NCI-H2081 treated with DMSO at 0.1 percent for 48 hours (cell line): ENCODE data around the gene CACFD1.
A peak's percentile ranks its signal among the peaks of the same experiment; 100 is the strongest.

Experiments
- DNase-seq: peaks from one replicate; lab custom pipeline; 2025; lab: John Stamatoyannopoulos, UW

Gene CACFD1

DNA sequence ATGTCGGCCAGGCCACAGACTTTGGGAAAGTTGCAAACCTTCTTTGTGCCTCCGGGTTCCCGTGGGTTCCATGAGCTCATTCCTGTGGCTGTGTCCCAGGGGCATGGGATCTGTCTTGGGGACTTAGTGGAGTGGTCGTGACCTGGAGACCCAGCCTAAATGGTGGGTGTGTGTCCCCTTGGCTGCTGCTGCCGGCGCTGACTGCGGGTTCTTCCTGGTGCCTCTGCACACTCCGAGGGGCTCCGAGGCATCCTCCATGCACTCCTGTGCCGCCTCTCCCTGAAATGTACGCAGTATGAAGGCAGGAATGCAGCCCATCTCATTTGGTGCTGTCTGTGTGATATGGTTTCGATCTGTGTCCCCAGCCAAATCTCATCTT lies 40.1 kb downstream of the CACFD1 start:
- DNase-seq = no peak

DNA sequence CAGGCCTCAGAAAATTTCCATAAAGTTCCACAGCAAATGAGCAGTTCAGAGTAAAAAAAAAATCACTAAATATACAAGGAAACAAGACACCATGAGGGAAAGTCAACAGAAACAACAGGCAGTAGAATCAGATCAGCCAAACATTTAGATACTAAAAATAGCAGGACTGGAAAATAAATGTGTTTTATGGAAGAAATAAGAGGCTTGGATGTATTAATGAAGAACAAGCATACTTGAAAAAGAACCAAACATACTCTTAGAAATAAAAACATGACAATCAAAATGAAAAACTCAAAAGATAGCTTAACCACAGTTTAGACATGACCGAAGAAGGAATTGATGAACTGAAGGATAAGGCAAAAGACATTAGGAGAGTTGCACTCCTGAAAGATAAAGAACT lies 42.3 kb downstream of the CACFD1 start:
- no peak for DNase-seq

DNA sequence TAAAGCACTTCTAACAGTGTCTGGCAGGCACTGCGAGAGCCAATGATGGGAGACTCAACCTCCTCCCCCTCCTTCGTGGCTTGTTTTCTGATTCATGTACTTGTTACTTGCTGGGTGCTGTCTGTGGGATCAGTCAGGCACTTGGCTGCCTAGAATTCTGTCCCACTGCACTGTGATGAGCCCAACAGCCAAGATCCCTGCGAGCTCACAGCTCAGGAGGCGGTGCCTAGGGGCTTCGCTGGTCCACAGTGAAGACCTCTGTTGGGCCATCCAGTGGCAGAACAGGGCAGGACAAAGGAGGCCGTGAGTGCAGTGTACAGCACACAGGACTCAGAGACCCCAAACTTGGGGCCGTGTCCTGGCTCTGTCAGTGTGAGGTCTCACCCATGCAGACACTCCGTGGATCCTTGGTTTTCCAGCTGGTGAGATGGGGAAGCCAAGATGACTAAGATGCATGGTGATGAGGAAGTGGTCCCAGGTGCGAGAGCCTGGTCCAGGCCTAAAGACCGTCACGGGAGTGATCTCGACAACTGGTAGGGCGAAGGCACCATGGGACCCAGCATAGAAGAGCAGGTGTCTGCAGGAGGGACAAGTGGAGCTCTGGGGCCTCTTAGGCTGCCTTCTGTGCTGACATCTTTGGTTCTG lies 45.5 kb downstream of the CACFD1 start:
- DNase-seq = no peak

DNA sequence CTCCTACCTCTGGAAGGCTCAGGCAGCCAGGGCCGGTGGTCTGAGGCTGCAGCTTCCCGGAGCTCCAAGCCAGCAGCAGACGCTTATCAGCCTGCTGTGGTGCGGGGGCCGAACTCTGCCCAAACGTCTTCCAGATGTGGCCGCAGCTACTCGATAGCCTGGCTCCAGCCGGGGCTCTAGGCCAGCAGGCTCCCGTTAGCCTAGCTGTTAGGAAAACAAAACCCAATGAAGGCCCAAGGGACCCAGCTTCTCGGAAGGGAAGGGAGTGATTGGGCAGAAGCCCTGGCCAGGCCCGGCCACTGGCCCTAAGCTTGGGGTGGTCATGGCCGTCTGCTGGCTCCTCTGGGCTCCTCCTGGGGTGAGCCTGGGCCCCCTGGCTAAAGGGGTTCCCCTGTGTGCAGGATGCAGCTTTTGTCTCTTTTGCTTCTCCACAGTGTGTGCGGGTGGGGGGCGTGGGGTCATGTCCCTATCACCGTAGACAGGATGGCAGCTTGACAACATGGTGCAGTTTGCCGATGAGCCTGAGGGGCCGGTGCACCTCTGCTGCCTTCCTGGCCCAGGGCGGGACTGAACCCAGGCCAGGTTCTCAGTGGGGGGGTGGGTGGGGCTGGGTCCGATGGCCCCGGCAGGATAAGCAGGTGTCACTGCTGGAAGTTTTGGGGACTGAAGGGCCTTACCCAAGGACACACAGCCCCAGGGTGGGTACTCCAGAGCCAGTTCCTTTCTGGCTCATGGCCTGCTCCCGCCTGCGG lies 46.3 kb downstream of the CACFD1 start:
- no peak for DNase-seq

DNA sequence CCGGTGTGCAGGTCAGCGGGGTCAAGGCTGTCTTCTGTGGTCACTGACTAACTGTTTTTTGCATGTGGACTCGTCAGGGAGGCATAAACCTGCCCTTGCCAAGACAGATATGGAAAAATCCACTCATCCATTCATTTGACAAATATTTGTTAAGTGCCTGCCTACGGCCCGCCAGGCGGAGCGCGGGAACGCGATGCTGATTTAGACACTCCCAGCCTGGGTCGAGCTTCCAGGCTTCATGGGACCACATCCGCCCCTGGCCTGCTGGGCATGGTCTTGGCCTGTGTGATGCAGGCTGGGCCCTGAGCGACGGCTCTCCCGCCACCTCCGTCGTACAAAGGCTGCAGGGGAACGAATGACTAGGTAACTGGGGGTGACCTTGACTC lies 46.9 kb downstream of the CACFD1 start:
- no peak for DNase-seq

DNA sequence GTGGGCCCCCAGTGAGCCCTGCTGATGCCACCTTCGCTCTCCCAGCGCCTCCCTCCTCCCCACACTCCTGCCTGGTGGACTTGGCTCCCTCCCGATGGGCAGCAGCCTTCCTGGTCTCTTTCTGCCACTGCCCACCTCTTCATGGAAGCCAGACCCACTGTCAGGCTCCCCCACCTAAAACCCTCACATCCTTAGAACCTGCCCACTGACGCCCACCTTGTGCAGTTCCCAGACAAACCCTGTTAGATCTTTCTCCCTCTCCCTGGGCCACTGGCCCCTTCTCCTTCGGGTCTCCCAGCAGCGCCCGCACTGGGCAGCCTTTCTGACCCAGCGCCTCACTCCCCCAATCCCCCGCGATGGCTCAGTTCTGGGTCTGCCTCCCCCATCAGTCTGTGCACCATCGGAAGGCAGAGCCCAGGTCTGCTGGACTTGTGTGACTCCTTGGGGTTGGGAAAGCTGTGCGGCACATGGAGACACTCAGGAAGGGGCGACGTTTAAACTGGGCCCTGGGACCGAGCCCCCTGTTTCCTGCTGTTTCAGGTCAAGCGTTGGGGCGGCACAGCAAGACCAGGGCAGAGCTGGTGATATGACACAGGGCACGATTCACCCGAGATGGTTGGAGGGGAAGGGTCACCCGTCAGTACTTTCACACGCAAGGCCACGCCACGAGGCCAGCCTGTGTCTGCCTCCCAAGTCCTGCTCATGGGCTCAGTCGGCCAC lies 47.6 kb downstream of the CACFD1 start:
- no peak for DNase-seq

GRCh38 chr9:133508046-133508445 lies 48.3 kb downstream of the CACFD1 start:
- no peak for DNase-seq

DNA sequence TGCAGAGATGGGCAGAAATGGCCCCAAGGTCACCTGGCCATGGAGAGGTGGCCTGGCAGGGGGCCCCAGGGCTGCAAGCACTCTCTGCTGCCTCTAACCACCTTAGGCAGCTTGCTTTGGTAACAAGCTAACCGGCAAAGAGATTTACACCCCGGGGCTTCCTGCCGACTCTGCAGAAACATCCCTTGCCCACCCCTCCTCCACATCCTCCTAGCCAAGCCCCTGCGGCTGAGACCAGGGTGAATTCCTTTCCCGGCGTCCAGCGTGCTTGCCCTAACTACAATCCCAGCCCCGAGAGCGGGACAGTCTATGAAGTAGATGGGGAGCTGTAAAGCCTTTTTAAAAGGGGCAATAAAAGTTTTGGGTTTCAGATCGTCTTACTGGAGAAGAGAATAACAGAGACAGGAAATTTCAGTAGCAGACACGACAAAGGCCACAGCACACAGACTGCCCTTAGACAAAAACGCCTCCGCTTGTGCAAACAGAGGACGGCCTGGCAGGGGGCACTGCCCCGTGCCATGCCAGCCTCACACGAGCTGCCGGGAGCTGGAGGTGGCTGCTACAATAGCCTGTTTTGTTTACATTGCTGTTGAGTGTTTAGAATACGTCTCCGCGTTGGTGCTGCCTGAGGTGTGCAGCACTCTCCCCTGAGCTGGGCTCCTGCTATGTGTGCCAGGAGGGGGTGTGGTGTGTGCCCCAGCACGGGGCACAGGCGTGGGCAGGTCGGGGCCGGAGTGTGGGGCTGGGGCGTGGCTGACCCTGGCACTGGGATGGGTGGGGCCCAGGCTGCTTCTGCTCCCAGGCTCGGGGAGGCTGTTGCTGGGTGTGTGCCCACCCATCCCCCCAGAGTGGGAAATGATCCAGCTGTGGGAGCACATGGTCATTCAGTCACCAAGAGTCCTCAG lies 49.7 kb downstream of the CACFD1 start:
- peak; percentile 89 for DNase-seq

DNA sequence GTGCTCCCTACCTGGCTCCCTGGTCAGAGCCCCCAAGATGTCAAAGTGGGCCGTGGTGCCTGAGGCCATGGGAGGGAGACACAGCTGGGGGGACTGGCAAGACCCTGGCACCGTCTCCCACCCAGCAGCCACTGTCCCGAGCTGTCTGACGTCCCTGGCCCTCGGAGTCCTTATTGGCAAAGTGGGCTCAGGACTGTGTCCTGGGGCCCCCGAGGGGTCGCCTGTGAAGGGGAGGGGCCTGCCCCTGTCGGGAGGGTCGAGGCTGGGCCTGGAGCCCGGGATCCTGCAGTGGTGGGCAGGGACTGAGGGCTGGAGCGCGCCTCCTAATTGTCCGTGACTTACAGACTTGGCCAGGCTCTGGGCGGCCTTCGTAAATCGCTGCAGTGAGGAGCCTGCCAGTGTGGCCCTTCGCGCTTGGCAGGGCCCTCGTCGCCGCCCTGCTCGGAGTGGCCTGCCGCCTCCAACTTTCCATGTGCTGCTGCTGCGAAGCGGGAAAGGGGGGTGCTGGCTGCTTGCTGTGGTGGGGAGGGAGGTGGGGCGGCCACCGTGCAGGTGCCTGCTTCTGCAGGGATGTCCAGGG lies 51.2 kb downstream of the CACFD1 start:
- no peak for DNase-seq

DNA sequence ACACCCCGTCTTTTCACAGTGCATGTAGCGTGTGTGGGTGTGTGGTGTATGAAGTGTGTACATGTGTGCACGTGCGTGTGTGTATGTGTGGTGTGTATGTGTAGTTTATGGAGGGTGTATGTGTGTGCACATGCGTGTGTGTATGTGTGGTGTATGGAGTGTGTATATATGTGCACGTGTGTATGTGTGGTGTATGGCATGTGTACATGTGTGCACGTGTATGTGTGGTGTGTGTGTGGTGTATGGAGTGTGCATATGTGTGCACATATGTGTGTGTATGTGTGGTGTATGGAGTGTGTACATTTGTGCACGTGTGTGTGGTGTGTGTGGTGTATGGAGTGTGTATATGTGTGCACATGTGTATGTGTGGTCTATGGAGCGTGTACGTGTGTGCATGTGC lies 51.8 kb downstream of the CACFD1 start:
- DNase-seq = no peak

- no peak for DNase-seq
These were observed 52.8 kb downstream of the CACFD1 start for GRCh38 chr9:133512253-133513213.

GRCh38 chr9:133513214-133514100 lies 53.7 kb downstream of the CACFD1 start:
- DNase-seq = peak; percentile 18

DNA sequence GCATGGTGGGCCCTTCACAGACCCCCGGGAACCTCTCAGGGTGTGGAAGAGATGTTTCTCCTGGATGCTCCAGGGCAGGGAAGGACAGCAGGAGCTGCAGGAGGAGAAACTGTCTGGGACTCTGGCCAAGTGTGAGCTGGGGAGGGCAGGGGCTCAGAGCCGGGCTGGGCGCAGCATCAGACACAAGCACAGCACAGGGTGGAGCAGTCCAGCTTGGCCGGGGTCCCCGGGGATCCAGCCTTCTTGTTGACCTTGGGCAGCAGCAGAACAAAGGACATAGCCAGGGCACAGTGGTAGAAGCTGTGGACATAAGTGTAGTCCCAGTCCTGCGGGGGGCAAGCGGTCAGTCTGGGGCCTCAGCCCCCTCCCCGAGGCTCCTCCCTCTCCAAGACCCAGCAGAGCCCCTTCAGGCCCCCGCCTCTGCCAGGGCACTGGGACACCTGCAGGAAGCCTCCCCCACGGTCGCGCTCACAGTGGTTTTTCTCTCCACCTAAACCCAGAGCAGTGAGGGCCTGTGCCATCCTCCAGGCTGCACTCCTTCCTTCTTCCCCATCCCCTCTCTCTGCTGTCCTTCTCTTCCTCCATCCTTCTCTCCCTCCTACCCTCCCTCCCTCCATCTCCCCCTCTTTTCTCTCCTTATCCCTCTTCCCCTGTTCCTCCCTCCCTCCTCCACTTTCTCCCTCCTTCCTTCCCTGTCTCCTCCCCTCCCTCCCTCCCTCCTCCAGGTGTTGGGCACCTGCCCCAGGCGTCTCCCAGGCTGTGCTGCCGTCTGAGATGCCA lies 54.9 kb downstream of the CACFD1 start:
- DNase-seq = peak; percentile 44

DNA sequence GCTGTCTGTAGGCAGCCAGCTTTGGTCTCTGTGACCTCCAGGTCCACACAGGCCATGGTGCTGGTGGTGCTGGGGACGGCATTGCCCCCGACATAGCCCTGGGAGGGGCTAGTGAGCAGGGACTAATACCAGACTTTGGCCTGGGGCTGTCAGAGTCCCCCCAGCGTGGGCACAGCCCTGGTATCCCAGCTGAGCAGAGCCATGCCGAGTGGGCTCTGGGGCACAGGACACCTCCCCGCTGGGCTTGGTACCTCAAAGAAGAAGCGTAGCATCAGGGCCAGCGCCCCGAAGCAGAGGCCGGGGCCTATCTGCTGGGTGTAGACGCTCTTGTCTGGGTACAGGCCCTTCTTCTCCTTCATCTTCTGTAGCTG lies 55.4 kb downstream of the CACFD1 start:
- no peak for DNase-seq

- no peak for DNase-seq
These were observed 56.0 kb downstream of the CACFD1 start for GRCh38 chr9:133515615-133516255.

DNA sequence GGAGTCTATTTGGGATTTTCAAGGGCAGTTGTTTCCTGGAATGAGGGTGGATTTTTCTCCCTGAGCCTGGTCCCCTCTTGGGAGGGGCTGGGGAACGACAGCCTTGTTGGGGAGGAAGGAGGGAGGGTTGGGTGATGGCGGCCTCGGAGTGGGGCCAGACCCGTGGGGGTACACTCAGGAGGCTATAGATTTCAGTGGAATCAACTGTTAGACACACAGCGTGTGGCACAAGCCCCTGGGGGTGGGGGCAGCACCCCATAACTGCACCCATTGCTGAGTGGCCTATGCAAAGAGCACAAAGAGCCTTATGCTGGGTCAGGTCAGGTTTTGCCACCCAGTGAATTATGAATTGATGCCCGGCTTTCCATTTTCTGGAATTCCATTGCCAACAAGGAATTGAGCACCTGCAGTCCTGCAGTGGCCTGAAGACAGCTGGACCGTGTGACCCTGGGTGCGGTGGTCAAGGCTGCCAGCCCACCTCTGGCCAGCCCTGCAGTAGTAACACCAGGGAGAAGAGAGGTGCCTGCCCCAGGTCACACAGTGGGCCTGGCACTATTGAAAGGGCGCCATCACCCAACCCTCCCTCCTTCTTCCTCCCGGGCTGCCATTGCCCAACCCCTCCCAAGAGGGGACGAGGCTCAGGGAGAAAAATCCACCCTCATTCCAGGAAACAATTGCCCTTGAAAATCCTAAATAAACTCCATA lies 56.6 kb downstream of the CACFD1 start:
- no peak for DNase-seq

- DNase-seq = no peak
These were observed 57.2 kb downstream of the CACFD1 start for GRCh38 chr9:133516961-133517350.

DNA sequence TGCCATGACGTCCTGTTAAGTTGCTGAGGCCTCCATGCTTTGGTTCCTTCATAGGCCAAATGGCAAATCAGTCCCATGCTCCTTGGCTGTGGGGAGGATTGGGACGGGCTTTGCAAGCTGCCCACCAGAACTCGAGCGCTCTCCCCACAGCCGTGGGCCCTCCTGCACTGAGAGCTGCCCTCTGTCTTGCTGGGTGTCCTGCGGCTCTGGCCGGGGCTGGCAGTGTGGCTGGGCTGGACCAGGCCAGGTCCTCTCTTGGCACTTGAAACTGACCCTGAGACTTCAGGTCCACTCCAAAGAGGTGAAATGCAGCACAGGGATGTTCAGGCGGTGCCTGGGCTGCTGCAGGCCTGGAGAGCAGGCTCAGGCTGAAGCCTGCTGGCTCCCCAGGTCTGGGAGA lies 57.9 kb downstream of the CACFD1 start:
- no peak for DNase-seq
